Gastrocnemius medialis (tissue), 4 donors: ENCODE results near the gene DNASE2. TPM values are rescaled to one million over a fixed set of nuclear protein-coding genes. Genes with fewer than 3 reads are reported as not detected.

Experiments
- ATAC-seq, 2 donors: fragments of 150-250 bp; one replicate each; pipeline ENCODE4 v1.9.1; 2016
- DNase-seq, 2 donors: peaks; one replicate each; pipeline ENCODE4 v3.0.0-alpha.2; 2019
- H3K27ac ChIP-seq, 4 donors: fragments of 200-600 bp; sonication (generic); 1 replicate in 1 of 4; 2 replicates in 3 of 4; pipeline ENCODE4 v1.5.1; 2016 to 2018; ENCODE audit warnings: mild to moderate bottlenecking in 2 of 4, moderate library complexity in 1 of 4
- H3K27me3 ChIP-seq, 3 donors: fragments of 200-600 bp; sonication (generic) in 2 of 3; 1 replicate in 1 of 3; 2 replicates in 2 of 3; pipeline versions ENCODE4 v1.5.1 to v1.6.0; 2016 to 2019; ENCODE audit warnings: mild to moderate bottlenecking in 1 of 3, moderate library complexity in 1 of 3
- H3K36me3 ChIP-seq, 2 donors: fragments of 200-600 bp; sonication (generic) in 1 of 2; one replicate each; pipeline ENCODE4 v1.5.1; 2017 to 2018
- H3K4me1 ChIP-seq, 2 donors: fragments of 200-600 bp; sonication (generic) in 1 of 2; one replicate each; pipeline ENCODE4 v1.5.1; 2016 to 2017; ENCODE audit warnings: mild to moderate bottlenecking in 2 of 2
- H3K4me3 ChIP-seq, 4 donors: fragments of 200-600 bp; sonication (generic) in 3 of 4; 1 replicate in 1 of 4; 2 replicates in 3 of 4; pipeline ENCODE4 v1.5.1; 2016 to 2019; ENCODE audit warnings: mild to moderate bottlenecking in 2 of 4
- H3K9me3 ChIP-seq, 3 donors: fragments of 200-600 bp; sonication (generic) in 2 of 3; 1 replicate in 1 of 3; 2 replicates in 2 of 3; pipeline ENCODE4 v1.5.1; 2016 to 2019
- CTCF ChIP-seq, 5 experiments: fragments of 450-650 bp in 3 of 5; fragments of 200-600 bp in 2 of 5; sonication (generic) in 2 of 5; IDR thresholded peaks in 4 of 5; conservative IDR thresholded peaks in 1 of 5; 1 replicate in 4 of 5; 2 replicates in 1 of 5; pipeline ENCODE4 v1.5.1; 2016 to 2019; ENCODE audit warnings: antibody characterized with exemption in 5 of 5, mild to moderate bottlenecking in 3 of 5, moderate library complexity in 3 of 5
- POLR2A ChIP-seq, 2 donors: fragments of 450-650 bp; IDR thresholded peaks; one replicate each; pipeline ENCODE4 v1.6.1; 2017; ENCODE audit warnings: antibody characterized with exemption in 2 of 2, mild to moderate bottlenecking in 2 of 2, moderate library complexity in 2 of 2
- in situ Hi-C, 4 donors: fragments of 200-750 bp; cut with MboI; loops; one replicate each; pipeline versions ENCODE4 v1.15.0 to v1.8.0; 2017; ENCODE audit warnings: low sequenced_read_pairs in 4 of 4
- intact Hi-C: fragments of 100-400 bp; cut with DNase I; formaldehyde crosslinking; loops from one replicate; pipeline ENCODE4 v1.15.1; 2023; ENCODE audit warnings: low total_unique reads
- total RNA-seq, 4 donors: library from RNA; depleted of rRNA; stranded (reverse); fragments of >200 nt; gene quantifications; one replicate each; pipeline versions ENCODE4 v1.1.0 to v1.2.3, GENCODE V29; 2016

Gene DNASE2
- total RNA-seq, 4 donors from 2014 or later, result 11.9 to 44.3 (median 15.4) TPM

DNA sequence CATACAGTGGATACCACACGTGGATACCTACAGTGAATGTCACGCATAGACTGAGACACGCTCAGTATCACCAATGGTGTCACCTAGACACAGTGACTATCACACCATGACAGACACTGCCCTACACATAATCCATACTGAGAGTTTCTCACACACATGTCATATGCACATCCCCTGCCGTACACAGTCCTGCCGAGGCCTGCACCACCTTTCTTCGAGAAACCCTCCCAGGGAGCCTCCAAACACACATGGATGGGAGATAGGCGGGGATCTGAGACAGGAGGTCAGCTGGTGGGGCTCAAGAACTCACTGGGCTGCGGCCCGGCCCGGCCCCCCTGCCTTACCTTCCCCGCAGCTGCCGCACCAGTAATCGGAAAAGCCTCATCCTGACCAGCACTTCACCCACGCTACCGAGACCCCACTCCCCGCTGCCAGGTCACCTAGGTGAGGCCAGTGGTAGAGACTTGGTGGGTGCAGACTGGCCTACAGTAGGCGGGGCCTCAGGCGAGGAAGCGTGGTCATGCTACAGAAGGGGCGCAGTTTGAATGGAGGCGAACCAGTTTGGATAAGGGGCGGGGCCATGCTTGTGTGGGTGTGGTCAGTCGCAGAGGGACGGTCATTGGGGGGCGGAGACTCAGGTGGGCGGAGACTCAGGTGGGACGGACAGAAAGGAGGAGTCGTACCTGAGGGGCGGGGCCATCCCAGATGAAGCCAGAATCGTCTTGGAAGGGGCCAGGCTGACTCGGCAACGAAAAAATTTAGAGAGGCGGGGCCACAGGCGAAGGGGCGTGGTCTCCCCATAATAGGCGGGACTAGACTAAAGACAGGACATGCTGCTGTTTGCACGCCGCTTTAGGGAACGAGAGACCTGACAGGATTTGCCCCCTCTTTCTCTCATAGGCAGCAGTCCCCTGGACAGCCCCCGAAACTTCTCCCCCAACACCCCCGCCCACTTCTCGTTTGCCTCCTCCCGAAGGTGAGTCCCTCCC, 40.9 kb downstream of the DNASE2 start:
- H3K4me1 ChIP-seq, result peaks cover 4 to 6% of the 10 kb centered on the region in 2 donors
- H3K27me3 ChIP-seq, result peaks cover 80 to 90% (median 82%) of the 10 kb centered on the region in 3 donors
- ATAC-seq (peak; percentile 47 to 83), DNase-seq (peak; percentile 15 to 52)
- peak overlapping the region in 3 of 4 donors; percentile 21 to 36 (median 21) for H3K4me3 ChIP-seq
- H3K9me3 ChIP-seq, result no peaks in the 10 kb centered on the region
- H3K27ac ChIP-seq, result no peak overlapping the region
- in situ Hi-C loops, result loop anchor here in 2 of 4 donors (10.0 kb wide), 1 partner anchor 76 kb away; no protein-coding TSS in a partner anchor
- H3K36me3 ChIP-seq, result no peaks in the 10 kb centered on the region
- intact Hi-C loops, result no loop called here
- no peak for TF ChIP-seq POLR2A (IDR thresholded peaks at IDR 0.05)
- no peak for TF ChIP-seq CTCF (IDR thresholded peaks at IDR 0.05 in 4 of 5, conservative IDR thresholded peaks at IDR 0.05 in 1 of 5)

DNA sequence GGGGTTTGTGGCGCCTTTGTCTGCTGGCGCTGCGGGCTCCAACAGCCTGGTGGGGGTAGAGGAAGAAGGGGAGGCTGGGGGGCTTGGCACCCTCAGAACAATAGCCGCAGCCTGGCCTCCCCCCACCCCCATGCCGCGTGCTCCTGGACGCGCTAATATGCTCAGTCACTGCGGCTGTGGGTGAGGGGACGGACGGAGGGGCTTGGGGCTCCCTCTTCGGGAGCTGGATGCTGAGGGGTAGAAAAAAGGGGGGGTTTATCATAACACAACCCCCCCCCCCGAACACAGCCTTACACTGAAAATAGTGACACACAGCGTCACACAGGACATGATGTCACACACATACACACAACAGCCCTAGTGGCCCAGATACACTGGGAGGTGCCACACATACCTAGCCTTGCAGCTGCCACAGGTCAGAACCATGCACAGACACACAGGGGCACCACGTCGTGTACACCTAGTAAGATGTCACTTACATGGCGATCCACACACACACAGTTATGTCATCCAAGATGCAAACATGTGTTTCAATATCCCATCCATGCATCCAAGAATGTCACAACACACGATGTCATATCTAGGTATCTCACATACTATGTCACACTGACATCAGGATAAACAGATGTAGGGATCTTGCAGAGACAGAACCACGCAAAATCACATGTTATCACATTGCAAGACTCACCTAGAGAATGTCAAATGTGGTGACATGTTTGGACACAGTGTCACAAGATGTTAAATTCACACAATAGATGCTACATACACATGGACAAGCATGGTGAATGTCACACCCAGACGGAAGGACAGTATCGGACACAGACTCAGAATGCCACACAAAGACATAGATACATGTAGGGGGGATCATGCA, 42.1 kb downstream of the DNASE2 start:
- no peaks in the 10 kb centered on the region for H3K9me3 ChIP-seq
- ATAC-seq (no peak), DNase-seq (no peak)
- peaks cover 89 to 97% (median 92%) of the 10 kb centered on the region in 3 donors for H3K27me3 ChIP-seq
- H3K36me3 ChIP-seq, result no peaks in the 10 kb centered on the region
- no peak overlapping the region for H3K27ac ChIP-seq
- intact Hi-C loops (no loop called here), in situ Hi-C loops (no loop called here)
- H3K4me3 ChIP-seq, result peak overlapping the region in 1 of 4 donors; percentile 38
- H3K4me1 ChIP-seq, result peaks cover 5 to 6% of the 10 kb centered on the region in 2 donors
- TF ChIP-seq CTCF (IDR thresholded peaks at IDR 0.05 in 4 of 5, conservative IDR thresholded peaks at IDR 0.05 in 1 of 5) (no peak), POLR2A (IDR thresholded peaks at IDR 0.05) (no peak)

DNA sequence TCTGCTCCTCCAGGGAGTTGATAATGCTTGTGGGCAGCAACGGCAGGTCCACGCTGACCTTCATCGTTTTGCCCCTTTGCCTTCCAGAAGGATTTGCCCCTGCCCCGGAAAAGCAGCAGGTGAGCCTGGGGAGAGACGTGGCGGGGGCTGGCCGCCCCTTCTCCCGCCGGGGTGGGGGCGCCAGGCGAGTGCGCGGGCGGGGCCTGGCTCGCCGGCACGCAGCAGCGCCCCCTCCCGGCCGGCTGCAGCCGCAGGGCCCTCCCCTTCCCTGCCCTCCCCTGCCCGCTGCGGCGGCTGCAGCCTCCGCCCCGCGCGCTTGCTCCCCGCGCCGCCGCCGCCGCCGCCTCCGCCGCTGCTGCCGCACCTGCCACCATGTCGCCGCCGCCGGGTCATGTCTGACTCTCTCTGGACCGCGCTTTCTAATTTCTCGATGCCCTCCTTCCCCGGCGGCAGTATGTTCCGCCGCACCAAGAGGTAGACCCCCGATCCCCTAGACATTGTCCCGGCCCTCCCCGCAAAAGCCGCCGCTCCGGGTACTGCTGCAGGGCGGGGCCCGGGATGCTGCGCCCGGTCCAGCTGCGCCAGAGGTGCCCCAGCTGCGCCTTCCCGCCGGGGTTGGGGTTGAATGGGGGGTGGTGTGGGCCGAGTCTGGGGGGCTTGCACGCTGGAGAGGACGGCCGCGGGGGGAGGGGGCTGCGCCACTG, 42.9 kb downstream of the DNASE2 start, which contains the start of gene MAST1:
TSS of gene MAST1 (plus strand) at position 334 of the 704 bp plus-strand sequence. CDS start at position 392, 58 bp downstream.
- intact Hi-C loops, result no loop called here
- TF ChIP-seq CTCF (IDR thresholded peaks at IDR 0.05 in 4 of 5, conservative IDR thresholded peaks at IDR 0.05 in 1 of 5) (peak in 4 of 5 experiments; percentile 12 to 51 (median 42)), POLR2A (IDR thresholded peaks at IDR 0.05) (no peak)
- H3K36me3 ChIP-seq, result no peaks in the 10 kb centered on the region
- ATAC-seq (peak in 1 of 2 donors; percentile 51), DNase-seq (no peak)
- in situ Hi-C loops, result no loop called here
- H3K9me3 ChIP-seq, result no peaks in the 10 kb centered on the region
- peak within 1 kb of the TSS in 3 of 4 donors; percentile 22 to 38 (median 36) for H3K4me3 ChIP-seq
- peaks cover 91 to 96% (median 92%) of the 10 kb centered on the region in 3 donors for H3K27me3 ChIP-seq
- H3K4me1 ChIP-seq, result peaks cover 6 to 9% of the 10 kb centered on the region in 2 donors
- no peak within 1 kb of the TSS for H3K27ac ChIP-seq

- peaks cover 6 to 9% of the 10 kb centered on the region in 2 donors for H3K4me1 ChIP-seq
- no peak overlapping the region for H3K4me3 ChIP-seq
- intact Hi-C loops (no loop called here), in situ Hi-C loops (no loop called here)
- no peaks in the 10 kb centered on the region for H3K9me3 ChIP-seq
- ATAC-seq (no peak), DNase-seq (no peak)
- H3K27ac ChIP-seq, result no peak overlapping the region
- H3K27me3 ChIP-seq, result peaks cover 91 to 96% (median 92%) of the 10 kb centered on the region in 3 donors
- no peak for TF ChIP-seq POLR2A (IDR thresholded peaks at IDR 0.05)
- no peak for TF ChIP-seq CTCF (IDR thresholded peaks at IDR 0.05 in 4 of 5, conservative IDR thresholded peaks at IDR 0.05 in 1 of 5)
- H3K36me3 ChIP-seq, result no peaks in the 10 kb centered on the region
Measured at GRCh38 chr19:12837225-12837624, 44.0 kb downstream of the DNASE2 start.
